HepG2 (cell line): ENCODE data around the gene TUFM. TPM values are rescaled to one million over a fixed set of nuclear protein-coding genes. Genes with fewer than 3 reads are reported as not detected.

Source experiments
- ATAC-seq: fragments of 200-7000 bp; cut with Tn5 transposase; 3 replicates; pipeline ENCODE4 v1.9.1; 2020; ENCODE audit warnings: mild to moderate bottlenecking, moderate library complexity
- BruUV-seq: library from RNA; stranded (reverse); fragments of 400-500 nt; replicated peaks from 2 replicates; lab custom pipeline; 2021; lab: Mats Ljungman, UMichigan
- CTCF ChIA-PET: fragments of 300-600 bp; formaldehyde crosslinking; extraction: SDS; loops from one replicate; lab custom pipeline; 2021; ENCODE audit warnings: low total read pairs, inconsistent platforms, low intra/inter-chr PET ratio; lab: Yijun Ruan, JAX
- POLR2A ChIA-PET: fragments of 350-600 bp; sonication (Branson Sonifier 250); formaldehyde crosslinking; loops from one replicate; lab custom pipeline; 2020; ENCODE audit warnings: antibody characterized with exemption, inconsistent platforms; lab: Yijun Ruan, JAX
- DNase-seq: peaks from one replicate; pipeline ENCODE4 v3.0.0-alpha.2; 2015; ENCODE audit warnings: low spot score
- FAIRE-seq: peaks from 3 replicates; lab custom pipeline; 2011; peaks lifted over from hg19 to GRCh38; lab: Jason Lieb, UNC
- H2AFZ ChIP-seq: one replicate; pipeline ENCODE4 v1.6.1; 2011; ENCODE audit warnings: low read length, inconsistent platforms
- H3K27ac ChIP-seq: fragments of 300-600 bp; 3 replicates; pipeline ENCODE4 v1.8.0; 2011; ENCODE audit warnings: mixed run types, mild to moderate bottlenecking, mixed read lengths, low read length, inconsistent platforms; ENCODE audit not compliant: insufficient read depth; ENCODE audit errors: extremely low read length
- H3K27me3 ChIP-seq, 2 experiments: fragments of 200-600 bp in 1 of 2; 2 replicates in 1 of 2; 3 replicates in 1 of 2; pipeline versions ENCODE4 v1.6.0 to v1.8.0; 2011; ENCODE audit warnings: low read length in 2 of 2, mild to moderate bottlenecking in 2 of 2, moderate library complexity in 2 of 2, inconsistent platforms in 1 of 2; ENCODE audit not compliant: insufficient read depth in 2 of 2, control insufficient read depth in 1 of 2
- H3K36me3 ChIP-seq, 2 experiments: fragments of 200-600 bp in 1 of 2; replicated peaks in 1 of 2; 2 replicates in 1 of 2; 3 replicates in 1 of 2; pipeline versions ENCODE4 v1.5.1 to v1.8.0; 2011; ENCODE audit warnings: low read length in 2 of 2, inconsistent platforms in 1 of 2; ENCODE audit not compliant: insufficient read depth in 2 of 2, control insufficient read depth in 1 of 2
- H3K4me1 ChIP-seq: 2 replicates; pipeline ENCODE4 v1.5.1; 2012; ENCODE audit warnings: low read length, inconsistent platforms; ENCODE audit not compliant: insufficient read depth
- H3K4me2 ChIP-seq: 2 replicates; pipeline ENCODE4 v1.6.0; 2011; ENCODE audit warnings: low read depth, low read length, inconsistent platforms
- H3K4me3 ChIP-seq, 3 experiments: fragments of 200-600 bp in 1 of 3; sonication (generic), shearing (Covaris generic) in 1 of 3; replicated peaks in 1 of 3; 2 replicates each; pipeline ENCODE4 v1.5.1; 2011 to 2016; ENCODE audit warnings: low read length in 3 of 3, inconsistent platforms in 2 of 3, low read depth in 2 of 3, mild to moderate bottlenecking in 2 of 3, control low read depth in 1 of 3, mixed read lengths in 1 of 3; ENCODE audit not compliant: insufficient read depth in 1 of 3
- H3K79me2 ChIP-seq: one replicate; pipeline ENCODE4 v1.6.1; 2011; ENCODE audit warnings: low read length, inconsistent platforms; ENCODE audit not compliant: insufficient read depth
- H3K9ac ChIP-seq: 2 replicates; pipeline ENCODE4 v1.6.0; 2011; ENCODE audit warnings: mild to moderate bottlenecking, low read depth, low read length, inconsistent platforms; ENCODE audit not compliant: insufficient read depth
- H3K9me3 ChIP-seq: 2 replicates; pipeline ENCODE4 v1.5.1; 2012; ENCODE audit warnings: mild to moderate bottlenecking, low read length
- H4K20me1 ChIP-seq: 2 replicates; pipeline ENCODE4 v1.6.0; 2011; ENCODE audit warnings: inconsistent platforms, mild to moderate bottlenecking, low read length, moderate library complexity; ENCODE audit not compliant: insufficient read depth
- ARNT2 ChIP-seq: sonication (generic); formaldehyde crosslinking; IDR thresholded peaks from 2 replicates; pipeline ENCODE4 v1.8.0; 2022; ENCODE audit warnings: mild to moderate bottlenecking, low read depth, missing genetic modification reagents, moderate library complexity
- NR1H2 ChIP-seq: sonication (generic); formaldehyde crosslinking; IDR thresholded peaks from 2 replicates; pipeline ENCODE4 v1.8.1; 2022; ENCODE audit warnings: low read depth, missing genetic modification reagents, borderline replicate concordance
- PAF1 ChIP-seq: IDR thresholded peaks from 2 replicates; pipeline ENCODE4 v1.6.1; 2016; ENCODE audit warnings: missing genetic modification reagents, missing compliant biosample characterization
- PITX1 ChIP-seq: sonication (generic); formaldehyde crosslinking; IDR thresholded peaks from 2 replicates; pipeline ENCODE4 v1.5.1; 2020; ENCODE audit warnings: mild to moderate bottlenecking, missing genetic modification reagents
- POLR2A ChIP-seq, 2 experiments: IDR thresholded peaks; 2 replicates each; pipeline ENCODE4 v1.6.1; 2011; ENCODE audit warnings: low read depth in 2 of 2, low read length in 2 of 2, mild to moderate bottlenecking in 1 of 2, moderate library complexity in 1 of 2; ENCODE audit not compliant: insufficient read depth in 1 of 2
- POLR2G ChIP-seq: fragments of 200-400 bp; formaldehyde crosslinking; IDR thresholded peaks from 2 replicates; pipeline ENCODE4 v1.6.1; 2018; ENCODE audit warnings: mild to moderate bottlenecking, low read depth, low read length, moderate library complexity
- RBFOX2 ChIP-seq: fragments of 200-400 bp; formaldehyde crosslinking; IDR thresholded peaks from 2 replicates; pipeline ENCODE4 v1.6.1; 2017; ENCODE audit warnings: low read depth, mild to moderate bottlenecking, low read length
- RBM22 ChIP-seq: fragments of 200-400 bp; formaldehyde crosslinking; optimal IDR thresholded peaks from 2 replicates; pipeline ENCODE3; 2017; ENCODE audit warnings: mild to moderate bottlenecking, low read length, moderate library complexity
- ZNF20 ChIP-seq: sonication (generic); formaldehyde crosslinking; IDR thresholded peaks from 2 replicates; pipeline ENCODE4 v1.4.0; 2020; ENCODE audit warnings: mild to moderate bottlenecking, moderate library complexity, missing genetic modification reagents
- ZNF205 ChIP-seq: IDR thresholded peaks from 2 replicates; pipeline ENCODE4 v1.6.1; 2018; ENCODE audit warnings: missing biosample characterization, missing genetic modification reagents
- ZNF33B ChIP-seq: sonication (generic); formaldehyde crosslinking; IDR thresholded peaks from 2 replicates; pipeline ENCODE4 v1.5.1; 2020; ENCODE audit warnings: mild to moderate bottlenecking, missing genetic modification reagents
- ZNF460 ChIP-seq: sonication (generic); formaldehyde crosslinking; IDR thresholded peaks from 2 replicates; pipeline ENCODE4 v1.5.1; 2020; ENCODE audit warnings: missing genetic modification reagents, mild to moderate bottlenecking, borderline replicate concordance
- WGBS: methylation state at CpG from one replicate; pipeline ENCODE4 v1.1.6; 2017; ENCODE audit warnings: low lambda C conversion rate; 5-methylcytosine and 5-hydroxymethylcytosine counted together
- in situ Hi-C: cut with HindIII; loops from 2 replicates; pipeline ENCODE4 v1.10.0; 2017; ENCODE audit warnings: low pct_unique_long_range_greater_than_20kb; ENCODE audit not compliant: extremely low pct_ligation_motif_present
- intact Hi-C: fragments of 100-400 bp; cut with micrococcal nuclease; formaldehyde crosslinking; loops from one replicate; pipeline ENCODE4 v1.10.0; 2022; ENCODE audit not compliant: unreplicated experiment
- polyA plus RNA-seq, 8 experiments: library from polyadenylated mRNA; depleted of rRNA in 3 of 8; stranded (reverse) in 7 of 8; unstranded in 1 of 8; fragments of >200 nt; fragmentation: Illumina TruSeq in 4 of 8; extraction: Trizol in 4 of 8; gene quantifications; 2 replicates each; pipeline versions ENCODE4 v1.2.1 to v1.2.3, GENCODE V29; 2011 to 2016; ENCODE audit warnings: low read depth in 4 of 8, missing spikeins in 1 of 8, mixed read lengths in 1 of 8; ENCODE audit not compliant: insufficient read depth in 1 of 8
- total RNA-seq, 5 experiments: library from RNA; depleted of rRNA; stranded (reverse); fragments of >200 nt; fragmentation: Illumina TruSeq; extraction: Trizol; gene quantifications; 2 replicates each; pipeline ENCODE4 v1.2.3, GENCODE V29; 2016; ENCODE audit warnings: low read depth in 1 of 5
- TF ChIP-seq, protein P1 (sequence below): sonication (generic); formaldehyde crosslinking; IDR thresholded peaks from 2 replicates; pipeline ENCODE4 v1.8.1; 2023; ENCODE audit warnings: mild to moderate bottlenecking, inconsistent platforms, moderate library complexity, missing genetic modification reagents, borderline replicate concordance
- TF ChIP-seq, protein P2 (sequence below): sonication (generic); formaldehyde crosslinking; IDR thresholded peaks from 2 replicates; pipeline ENCODE4 v1.5.0; 2020; ENCODE audit warnings: missing genetic modification reagents
- TF ChIP-seq, protein P3 (sequence below): sonication (generic); formaldehyde crosslinking; IDR thresholded peaks from 2 replicates; pipeline ENCODE4 v1.4.0; 2020; ENCODE audit warnings: mild to moderate bottlenecking, missing genetic modification reagents

The TUFM gene
- total and polyA plus RNA-seq, 2 of the 13 experiments (the other 11 are each of a cell fraction or from before 2014, with no cell fraction given), result 206 to 298 TPM

DNA sequence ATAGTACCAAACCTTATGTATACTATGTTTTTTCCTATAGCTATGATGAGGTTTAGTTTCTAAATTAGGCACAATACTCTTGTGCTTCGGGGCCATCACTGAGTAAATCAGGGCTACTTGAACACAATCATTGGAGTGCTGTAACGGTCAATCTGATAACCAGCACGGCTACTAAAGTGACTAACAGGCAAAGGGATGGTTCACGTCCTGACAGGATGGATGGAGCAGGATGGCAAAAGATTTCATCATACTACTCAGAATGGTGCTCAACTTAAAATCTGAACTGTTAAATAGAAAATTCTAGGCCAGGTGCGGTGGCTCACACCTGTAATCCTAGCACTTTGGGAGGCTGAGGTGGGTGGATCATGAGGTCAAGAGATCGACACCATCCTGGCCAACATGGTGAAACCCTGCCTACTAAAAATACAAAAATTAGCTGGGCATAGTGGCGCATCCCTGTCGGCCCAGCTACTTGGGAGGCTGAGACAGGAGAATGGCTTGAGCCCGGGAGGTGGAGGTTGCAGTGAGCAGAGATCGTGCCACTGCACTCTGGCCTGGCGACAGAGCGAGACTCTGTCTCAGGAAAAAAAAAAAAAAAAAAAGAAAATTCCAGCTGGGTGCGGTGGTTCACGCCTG is 7.0 kb downstream of the TUFM start:
- H3K27ac ChIP-seq, result no peak overlapping the region
- in situ Hi-C loops, result no loop called here
- no peaks in the 10 kb centered on the region for H3K4me1 ChIP-seq
- H2AFZ ChIP-seq, result no peak overlapping the region
- no peaks in the 10 kb centered on the region for H3K9me3 ChIP-seq
- TF ChIP-seq RBM22, result peak; percentile 25
- peak; percentile 5; the same call in 1 of the 2 replicates for TF ChIP-seq POLR2G
- TF ChIP-seq, protein P1, sequence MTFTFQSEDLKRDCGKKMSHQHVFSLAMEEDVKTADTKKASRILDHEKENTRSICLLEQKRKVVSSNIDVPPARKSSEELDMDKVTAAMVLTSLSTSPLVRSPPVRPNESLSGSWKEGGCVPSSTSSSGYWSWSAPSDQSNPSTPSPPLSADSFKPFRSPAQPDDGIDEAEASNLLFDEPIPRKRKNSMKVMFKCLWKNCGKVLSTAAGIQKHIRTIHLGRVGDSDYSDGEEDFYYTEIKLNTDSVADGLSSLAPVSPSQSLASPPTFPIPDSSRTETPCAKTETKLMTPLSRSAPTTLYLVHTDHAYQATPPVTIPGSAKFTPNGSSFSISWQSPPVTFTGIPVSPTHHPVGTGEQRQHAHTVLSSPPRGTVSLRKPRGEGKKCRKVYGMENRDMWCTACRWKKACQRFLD (CRISPR knock-in tag), result no peak
- peak; percentile 23; the same call in 1 of the 2 replicates for TF ChIP-seq PAF1 (CRISPR knock-in tag)
- H4K20me1 ChIP-seq, result peaks cover 5% of the 10 kb centered on the region; the same call in 1 of the 2 replicates
- H3K4me2 ChIP-seq, result no peak overlapping the region
- POLR2A ChIA-PET, result interaction anchor here (1.0 to 6.8 kb wide), 7 partner anchors 7 to 112 kb away, joined by 3 to 51 read pairs (median 5); partner anchors contain the start of genes ATXN2L, NFATC2IP, SH2B1 and TUFM
- peaks cover 43 to 58% of the 10 kb centered on the region in 2 experiments for H3K36me3 ChIP-seq
- no peak overlapping the region for H3K4me3 ChIP-seq
- BruUV-seq, result no TSS peak
- CTCF ChIA-PET, result no interaction called here
- H3K27me3 ChIP-seq, result no peaks in the 10 kb centered on the region
- peaks cover under 1% of the 10 kb centered on the region for H3K79me2 ChIP-seq
- no peak for DNase-seq
- FAIRE-seq, result no peak
- no peak overlapping the region for H3K9ac ChIP-seq
- 96% methylated on average over 14 of the region's 14 CpGs for WGBS
- ATAC-seq, result no peak
- intact Hi-C loops, result no loop called here

- POLR2A ChIA-PET, result interaction anchor here (1.0 to 6.8 kb wide), 7 partner anchors 8 to 112 kb away, joined by 3 to 51 read pairs (median 9); partner anchors contain the start of genes ATXN2L, NFATC2IP, SH2B1 and TUFM
- peak; percentile 14; the same call in 1 of the 2 replicates for TF ChIP-seq POLR2G
- no peak for TF ChIP-seq ZNF205 (CRISPR knock-in tag)
- no peak for TF ChIP-seq ZNF20 (CRISPR knock-in tag)
- TF ChIP-seq, protein P2, sequence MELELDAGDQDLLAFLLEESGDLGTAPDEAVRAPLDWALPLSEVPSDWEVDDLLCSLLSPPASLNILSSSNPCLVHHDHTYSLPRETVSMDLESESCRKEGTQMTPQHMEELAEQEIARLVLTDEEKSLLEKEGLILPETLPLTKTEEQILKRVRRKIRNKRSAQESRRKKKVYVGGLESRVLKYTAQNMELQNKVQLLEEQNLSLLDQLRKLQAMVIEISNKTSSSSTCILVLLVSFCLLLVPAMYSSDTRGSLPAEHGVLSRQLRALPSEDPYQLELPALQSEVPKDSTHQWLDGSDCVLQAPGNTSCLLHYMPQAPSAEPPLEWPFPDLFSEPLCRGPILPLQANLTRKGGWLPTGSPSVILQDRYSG (CRISPR knock-in tag), result no peak
- TF ChIP-seq ZNF460 (CRISPR knock-in tag), result 0 out of 2 replicates have a peak, but pooled peaks have one; percentile 20
- TF ChIP-seq ZNF33B (CRISPR knock-in tag), result no peak
- 0 out of 4 replicates have a peak, but pooled peaks of 1 of the 2 experiments have one; percentile 11 for TF ChIP-seq POLR2A (IDR thresholded peaks at IDR 0.05; ENCODE audit: insufficient read depth in 1 of 2, low read depth in 2 of 2, low read length in 2 of 2)
- 0 out of 2 replicates have a peak, but pooled peaks have one; percentile 5 for TF ChIP-seq ARNT2 (CRISPR knock-in tag)
- TF ChIP-seq PITX1 (CRISPR knock-in tag), result no peak
- TF ChIP-seq NR1H2, result no peak
- TF ChIP-seq RBFOX2, result peak; percentile 53; the same call in 1 of the 2 replicates
- TF ChIP-seq, protein P3, sequence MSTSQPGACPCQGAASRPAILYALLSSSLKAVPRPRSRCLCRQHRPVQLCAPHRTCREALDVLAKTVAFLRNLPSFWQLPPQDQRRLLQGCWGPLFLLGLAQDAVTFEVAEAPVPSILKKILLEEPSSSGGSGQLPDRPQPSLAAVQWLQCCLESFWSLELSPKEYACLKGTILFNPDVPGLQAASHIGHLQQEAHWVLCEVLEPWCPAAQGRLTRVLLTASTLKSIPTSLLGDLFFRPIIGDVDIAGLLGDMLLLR (CRISPR knock-in tag), result no peak
Observed at GRCh38 chr16:28838558-28838918, 7.6 kb downstream of the TUFM start.

More at GRCh38 chr16:28838558-28838918, 7.6 kb downstream of the TUFM start:
- no peak overlapping the region for H2AFZ ChIP-seq
- H3K79me2 ChIP-seq, result no peaks in the 10 kb centered on the region
- no TSS peak for BruUV-seq
- H3K9me3 ChIP-seq, result no peaks in the 10 kb centered on the region
- peaks cover 42 to 58% of the 10 kb centered on the region in 2 experiments for H3K36me3 ChIP-seq
- CTCF ChIA-PET, result no interaction called here
- in situ Hi-C loops, result no loop called here
- H3K9ac ChIP-seq, result no peak overlapping the region
- H3K27ac ChIP-seq, result no peak overlapping the region
- H3K27me3 ChIP-seq, result no peaks in the 10 kb centered on the region
- DNase-seq (no peak), ATAC-seq (no peak), FAIRE-seq (no peak)
- 100% methylated on average over 1 of the region's 1 CpG for WGBS
- H3K4me3 ChIP-seq, result no peak overlapping the region
- H3K4me1 ChIP-seq, result no peaks in the 10 kb centered on the region
- intact Hi-C loops, result no loop called here
- H4K20me1 ChIP-seq, result peaks cover 8% of the 10 kb centered on the region; the same call in 1 of the 2 replicates
- no peak overlapping the region for H3K4me2 ChIP-seq
